ENCODE results near the gene DIPK2A. TPM values are rescaled to one million over a fixed set of nuclear protein-coding genes. Genes with fewer than 3 reads are reported as not detected.

Gene DIPK2A
- total RNA-seq, 1 experiment from 2014 or later = 22.0 TPM

GRCh38 chr3:143974271-143975238, 2.9 kb downstream of the DIPK2A start:
- Histone ChIP-seq H3K27ac (ENCODE audit: insufficient read length, low read depth, low read length) (no peak overlapping the region), H3K4ac (ENCODE audit: low read depth, low read length) (no peak overlapping the region), H2BK12ac (ENCODE audit: insufficient read length, low read depth, low read length) (no peak overlapping the region), H3K4me1 (ENCODE audit: insufficient read depth, low read length) (no peaks in the 10 kb centered on the region; the same call in 1 of the 2 replicates), H2BK15ac (ENCODE audit: low read depth, low read length) (no peak overlapping the region), H3K79me2 (ENCODE audit: insufficient read depth, low read length) (peaks cover 13% of the 10 kb centered on the region; the same call in 1 of the 2 replicates), H3K56ac (ENCODE audit: insufficient read length, low read depth, low read length) (no peak overlapping the region), H2AK5ac (ENCODE audit: insufficient read length, low read length) (no peak overlapping the region), H3K18ac (ENCODE audit: insufficient read length, low read depth, low read length) (no peak overlapping the region), H4K20me1 (ENCODE audit: control insufficient read depth, insufficient read depth, insufficient read length) (no peaks in the 10 kb centered on the region), H3K79me1 (ENCODE audit: insufficient read depth, low read depth, low read length, poor library complexity, severe bottlenecking) (no peaks in the 10 kb centered on the region), H2BK20ac (ENCODE audit: low read depth, low read length, poor library complexity, severe bottlenecking) (no peak overlapping the region), H3K23ac (ENCODE audit: insufficient read length, low read depth, low read length) (no peak overlapping the region), H2BK120ac (ENCODE audit: low read depth, low read length, poor library complexity, severe bottlenecking) (no peak overlapping the region), H3K4me2 (ENCODE audit: insufficient read depth, insufficient read length, low read length) (peak overlapping the region; percentile 98), H4K8ac (replicated peaks; ENCODE audit: insufficient read length, low read depth, low read length) (no peak overlapping the region), H4K91ac (ENCODE audit: insufficient read length, low read depth, low read length) (no peak overlapping the region), H3K9me3 (ENCODE audit: control insufficient read depth, low read depth, low read length) (no peaks in the 10 kb centered on the region), H3T11ph (ENCODE audit: low read length) (no peak overlapping the region), H2BK5ac (ENCODE audit: insufficient read length, low read length) (no peak overlapping the region), H2AFZ (ENCODE audit: low read length) (no peak overlapping the region), H3K14ac (ENCODE audit: insufficient read depth, low read length) (no peak overlapping the region), H3K27me3 (ENCODE audit: insufficient read depth, low read length) (no peaks in the 10 kb centered on the region), H4K5ac (ENCODE audit: insufficient read length, low read depth, low read length) (no peak overlapping the region), H3K23me2 (ENCODE audit: insufficient read length, low read depth, low read length, poor library complexity, severe bottlenecking) (peaks cover 20% of the 10 kb centered on the region), H3K9ac (ENCODE audit: extremely low read depth, insufficient read length, low read length) (no peak overlapping the region)
- no peaks in the 10 kb centered on the region; the same call in 1 of the 2 replicates for H3K27me3 Mint-ChIP-seq (ENCODE audit: low read depth)
- no peak for DNase-seq
- peaks cover 0 to 4% (median 0%) of the 10 kb centered on the region in 3 experiments; a peak in 3 of 7 replicates for H3K36me3 Mint-ChIP-seq (ENCODE audit: insufficient read depth in 1 of 3, low read depth in 3 of 3)
- no peak for TF ChIP-seq CTCF (conservative IDR thresholded peaks at IDR 0.05)
- H3K4me1 Mint-ChIP-seq = peaks cover 48 to 59% of the 10 kb centered on the region in 2 experiments
- no peak overlapping the region for H3K27ac Mint-ChIP-seq
- WGBS (ENCODE audit: extremely low coverage, insufficient read length, low lambda C conversion rate) = no CpG with 5 or more reads among the region's 6 CpGs
- no peaks in the 10 kb centered on the region; a peak in 3 of 5 replicates for H3K9me3 Mint-ChIP-seq
- peak overlapping the region; percentile 90 to 93 for H3K4me3 Mint-ChIP-seq

Measured in H9 (cell line).